ENCODE results near the gene RNF8. TPM values are rescaled to one million over a fixed set of nuclear protein-coding genes. Genes with fewer than 3 reads are reported as not detected.
A peak's percentile ranks its signal among the peaks of the same experiment; 100 is the strongest.
"Not testable (repeated sequence)": the region's sequence is repeated elsewhere in the genome, so short reads cannot be mapped to it uniquely, and the experiment has no call there.

RNF8 gene
- polyA plus RNA-seq, 3 donors: 4.2 to 4.9 (median 4.7) TPM

GRCh38 chr6:37399131-37399530 is 45.3 kb downstream of the RNF8 start:
- H3K9ac ChIP-seq (ENCODE audit: insufficient read depth, low read length, poor library complexity, severe bottlenecking): no peak overlapping the region

DNA sequence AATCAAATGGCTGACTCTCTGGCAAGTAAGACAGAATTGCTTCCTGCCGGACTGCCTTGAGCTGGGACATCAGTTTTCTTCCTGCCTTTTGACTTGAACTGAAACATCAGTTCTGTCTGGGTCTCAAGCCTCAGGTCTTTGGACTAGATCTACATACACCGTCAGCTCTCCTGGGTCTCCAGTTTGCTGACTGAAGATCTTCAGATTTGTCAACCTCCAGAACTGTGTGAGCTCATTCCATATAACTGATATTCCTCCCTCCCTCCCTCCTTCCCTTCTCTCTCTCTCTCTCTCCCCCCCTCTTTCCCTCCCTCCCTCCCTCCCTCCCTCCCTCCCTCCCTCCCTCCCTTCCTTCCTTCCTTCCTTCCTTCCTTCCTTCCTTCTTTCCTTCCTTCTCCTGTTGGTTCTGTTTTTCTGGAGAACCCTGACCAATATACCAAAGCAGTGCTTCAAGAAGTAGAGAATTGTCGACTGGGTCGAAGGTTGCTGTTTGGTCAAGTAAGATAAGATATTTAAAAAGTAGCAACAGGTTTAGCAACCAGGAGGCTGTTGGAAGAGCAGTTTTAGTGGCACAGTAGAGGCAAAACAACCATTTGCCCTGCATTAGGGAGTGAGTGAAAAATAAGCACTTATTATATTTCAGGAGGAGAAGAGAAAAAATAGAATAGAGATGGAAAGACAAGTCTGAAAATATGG is 46.2 kb downstream of the RNF8 start:
- intact Hi-C loops (cut with micrococcal nuclease): no loop called here
- Mint-ChIP-seq H3K36me3 (peaks cover 0 to 5% of the 10 kb centered on the region in 2 donors), H3K4me3 (no peak overlapping the region), H3K27ac (peak overlapping the region in 2 of 7 donors; percentile 4 to 42), H3K27me3 (ENCODE audit: low read depth in 3 of 3) (peaks cover 10 to 23% (median 10%) of the 10 kb centered on the region in 3 donors), H3K9me3 (peaks cover 0 to 10% (median 4%) of the 10 kb centered on the region in 7 donors), H3K4me1 (peaks cover 9% of the 10 kb centered on the region)
- DNase-seq: no peak
- Histone ChIP-seq H3K36me3 (replicated peaks in 1 of 2; ENCODE audit: control insufficient read depth in 1 of 2, insufficient read depth in 2 of 2, low read length in 2 of 2) (no peaks in the 10 kb centered on the region), H3K4me1 (ENCODE audit: control insufficient read depth in 1 of 2, insufficient read depth in 2 of 2, low read length in 2 of 2) (peaks cover 8% of the 10 kb centered on the region in 2 donors), H2AFZ (ENCODE audit: insufficient read depth, low read depth, low read length, poor library complexity, severe bottlenecking) (no peak overlapping the region), H3K27ac (ENCODE audit: low read depth in 1 of 2, low read length in 2 of 2) (no peak overlapping the region), H3K79me2 (ENCODE audit: insufficient read depth, low read length) (no peaks in the 10 kb centered on the region), H3K9ac (ENCODE audit: insufficient read depth, low read length, poor library complexity, severe bottlenecking) (no peak overlapping the region), H3K27me3 (ENCODE audit: control insufficient read depth in 2 of 2, insufficient read depth in 2 of 2, low read length in 2 of 2) (no peaks in the 10 kb centered on the region), H4K20me1 (ENCODE audit: insufficient read depth, low read length) (no peaks in the 10 kb centered on the region), H3K4me2 (replicated peaks; ENCODE audit: extremely low read depth, low read length, poor library complexity, severe bottlenecking) (no peak overlapping the region), H3K4me3 (replicated peaks in 1 of 3; ENCODE audit: low read depth in 2 of 3, low read length in 3 of 3) (no peak overlapping the region), H3K9me3 (replicated peaks in 1 of 2; ENCODE audit: control insufficient read depth in 1 of 2, insufficient read depth in 1 of 2, low read length in 2 of 2) (no peaks in the 10 kb centered on the region)
- no peak for TF ChIP-seq CTCF (IDR thresholded peaks at IDR 0.05)
- WGBS (ENCODE audit: insufficient coverage): 75% methylated on average over 4 of the region's 4 CpGs

More at GRCh38 chr6:37399131-37399530, 45.3 kb downstream of the RNF8 start:
- DNase-seq: no peak
- peak overlapping the region in 1 of 7 donors; percentile 33 for H3K27ac Mint-ChIP-seq
- Histone ChIP-seq H3K27ac (ENCODE audit: low read depth in 1 of 2, low read length in 2 of 2) (no peak overlapping the region), H3K79me2 (ENCODE audit: insufficient read depth, low read length) (no peaks in the 10 kb centered on the region), H3K27me3 (ENCODE audit: control insufficient read depth in 2 of 2, insufficient read depth in 2 of 2, low read length in 2 of 2) (no peaks in the 10 kb centered on the region), H4K20me1 (ENCODE audit: insufficient read depth, low read length) (no peaks in the 10 kb centered on the region), H3K4me1 (ENCODE audit: control insufficient read depth in 1 of 2, insufficient read depth in 2 of 2, low read length in 2 of 2) (peaks cover 8% of the 10 kb centered on the region in 2 donors), H2AFZ (ENCODE audit: insufficient read depth, low read depth, low read length, poor library complexity, severe bottlenecking) (no peak overlapping the region), H3K4me2 (replicated peaks; ENCODE audit: extremely low read depth, low read length, poor library complexity, severe bottlenecking) (no peak overlapping the region), H3K36me3 (replicated peaks in 1 of 2; ENCODE audit: control insufficient read depth in 1 of 2, insufficient read depth in 2 of 2, low read length in 2 of 2) (peaks cover 0 to 4% of the 10 kb centered on the region in 2 donors), H3K4me3 (replicated peaks in 1 of 3; ENCODE audit: low read depth in 2 of 3, low read length in 3 of 3) (no peak overlapping the region), H3K9me3 (replicated peaks in 1 of 2; ENCODE audit: control insufficient read depth in 1 of 2, insufficient read depth in 1 of 2, low read length in 2 of 2) (no peaks in the 10 kb centered on the region)
- no peak for TF ChIP-seq CTCF (IDR thresholded peaks at IDR 0.05)
- H3K36me3 Mint-ChIP-seq: peaks cover 0 to 5% of the 10 kb centered on the region in 2 donors
- peaks cover 6 to 21% (median 10%) of the 10 kb centered on the region in 3 donors for H3K27me3 Mint-ChIP-seq (ENCODE audit: low read depth in 3 of 3)
- peaks cover 0 to 10% (median 4%) of the 10 kb centered on the region in 7 donors for H3K9me3 Mint-ChIP-seq
- H3K4me3 Mint-ChIP-seq: no peak overlapping the region
- peaks cover 9% of the 10 kb centered on the region for H3K4me1 Mint-ChIP-seq
- intact Hi-C loops (cut with micrococcal nuclease): no loop called here

GRCh38 chr6:37401658-37402057 is 47.9 kb downstream of the RNF8 start:
- H3K9me3 Mint-ChIP-seq; H4K20me1 ChIP-seq (ENCODE audit: insufficient read depth, low read length); H3K36me3 ChIP-seq (replicated peaks in 1 of 2; ENCODE audit: control insufficient read depth in 1 of 2, insufficient read depth in 2 of 2, low read length in 2 of 2); H3K27me3 ChIP-seq (ENCODE audit: control insufficient read depth in 2 of 2, insufficient read depth in 2 of 2, low read length in 2 of 2); DNase-seq; H3K79me2 ChIP-seq (ENCODE audit: insufficient read depth, low read length); intact Hi-C loops (cut with micrococcal nuclease); H3K27ac Mint-ChIP-seq; H3K4me1 ChIP-seq (ENCODE audit: control insufficient read depth in 1 of 2, insufficient read depth in 2 of 2, low read length in 2 of 2); H2AFZ ChIP-seq (ENCODE audit: insufficient read depth, low read depth, low read length, poor library complexity, severe bottlenecking); H3K4me1 Mint-ChIP-seq; H3K4me3 ChIP-seq (replicated peaks in 1 of 3; ENCODE audit: low read depth in 2 of 3, low read length in 3 of 3); H3K9me3 ChIP-seq (replicated peaks in 1 of 2; ENCODE audit: control insufficient read depth in 1 of 2, insufficient read depth in 1 of 2, low read length in 2 of 2); H3K27ac ChIP-seq (ENCODE audit: low read depth in 1 of 2, low read length in 2 of 2); H3K9ac ChIP-seq (ENCODE audit: insufficient read depth, low read length, poor library complexity, severe bottlenecking); H3K4me3 Mint-ChIP-seq; H3K4me2 ChIP-seq (replicated peaks; ENCODE audit: extremely low read depth, low read length, poor library complexity, severe bottlenecking); H3K36me3 Mint-ChIP-seq: not testable (repeated sequence)
- H3K27me3 Mint-ChIP-seq (ENCODE audit: low read depth in 3 of 3): peaks cover 12 to 23% (median 13%) of the 10 kb centered on the region in 3 donors

Measured in CD14-positive monocyte (primary cell).